Activated T-cell treated with anti-CD3 and anti-CD28 coated beads, Interleukin-2, amount 50 U/mL, for 48 hours (primary cell): Measurements from ENCODE around the gene RELL2.

Experiments used
- DNase-seq, 2 experiments: peaks; one replicate each; pipeline ENCODE4 v3.0.0-alpha.2; 2020

Gene RELL2

GRCh38 chr5:141623186-141623585, 13.6 kb upstream of the RELL2 start:
- DNase-seq, result no peak

DNA sequence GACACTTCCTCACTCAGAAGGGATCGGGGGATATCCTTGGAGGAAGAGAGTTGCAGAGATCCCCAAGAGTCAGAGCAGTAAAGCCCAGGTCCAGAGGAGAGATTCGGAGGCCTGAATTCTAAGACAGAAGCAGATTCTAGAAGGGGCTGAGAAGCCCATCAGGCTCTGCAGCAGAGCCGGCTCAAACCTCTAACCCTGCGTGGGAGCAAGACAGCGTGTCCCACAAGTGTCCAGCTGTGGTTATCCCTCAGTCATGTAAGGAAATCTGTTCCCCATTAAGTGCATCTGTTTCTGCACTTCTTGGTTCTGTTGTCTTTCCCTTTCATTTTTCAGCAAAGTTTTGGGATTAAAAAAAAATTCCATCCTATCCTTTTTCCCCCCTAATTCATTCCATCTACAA, 13.2 kb upstream of the RELL2 start:
- DNase-seq, result no peak

DNA sequence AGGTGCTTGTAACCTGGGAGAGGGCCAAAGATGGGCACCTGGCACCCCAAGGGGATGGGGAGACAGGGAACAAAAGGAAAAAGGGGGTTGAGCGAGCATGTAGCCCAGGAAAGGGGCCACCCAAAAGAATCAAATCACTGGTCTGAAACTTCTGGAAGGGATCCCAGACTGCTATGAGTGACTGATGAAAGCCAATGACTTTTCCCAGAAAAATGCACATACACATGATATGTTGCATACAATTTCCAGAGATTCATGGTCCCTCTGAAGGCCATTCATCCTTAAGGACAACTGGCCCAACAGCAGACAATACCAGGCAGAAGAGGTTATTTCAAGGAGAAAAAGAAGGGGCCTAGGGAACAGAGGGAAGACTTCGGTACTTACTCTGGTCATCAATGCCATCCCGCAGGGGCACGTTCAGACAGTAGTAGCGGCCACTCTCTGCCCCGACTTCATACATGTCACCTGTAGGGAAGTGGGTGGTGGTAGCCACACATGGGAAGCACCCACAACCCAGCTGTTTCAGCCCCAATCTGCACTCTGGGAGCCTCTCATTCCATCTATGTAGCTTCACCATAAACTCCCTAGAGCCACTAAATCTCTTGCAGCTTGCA, 8.5 kb upstream of the RELL2 start:
- no peak for DNase-seq

DNA sequence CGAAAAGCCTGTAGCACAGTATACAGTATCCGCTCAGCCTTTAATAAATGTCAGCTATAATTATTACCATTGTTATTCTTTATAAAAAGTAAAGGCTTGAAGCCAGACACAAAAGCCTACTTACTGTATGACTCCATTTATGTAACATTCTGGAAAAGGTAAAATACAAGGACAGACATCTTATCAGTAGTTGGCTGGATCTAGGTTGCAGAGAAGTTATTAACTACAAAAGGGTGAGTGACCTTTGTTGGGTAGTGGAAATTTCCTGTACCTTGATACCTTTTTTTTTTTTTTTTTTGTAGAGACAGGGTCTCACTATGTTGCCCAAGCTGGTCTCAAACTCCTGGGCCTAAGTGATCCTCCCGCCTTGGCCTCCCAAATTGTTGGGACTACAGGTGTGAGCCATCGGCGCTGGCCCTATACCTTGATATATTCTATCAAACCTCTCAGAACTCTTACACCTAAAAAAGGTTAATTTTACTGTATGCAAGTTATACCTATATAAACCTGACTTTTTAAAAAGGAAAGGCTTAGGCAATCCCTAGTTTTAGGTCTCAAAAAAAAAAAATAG, 6.1 kb upstream of the RELL2 start:
- no peak for DNase-seq

- DNase-seq, result peak in 1 of 2 experiments; percentile 7
These were observed 4.1 kb upstream of the RELL2 start for GRCh38 chr5:141632650-141633049.

DNA sequence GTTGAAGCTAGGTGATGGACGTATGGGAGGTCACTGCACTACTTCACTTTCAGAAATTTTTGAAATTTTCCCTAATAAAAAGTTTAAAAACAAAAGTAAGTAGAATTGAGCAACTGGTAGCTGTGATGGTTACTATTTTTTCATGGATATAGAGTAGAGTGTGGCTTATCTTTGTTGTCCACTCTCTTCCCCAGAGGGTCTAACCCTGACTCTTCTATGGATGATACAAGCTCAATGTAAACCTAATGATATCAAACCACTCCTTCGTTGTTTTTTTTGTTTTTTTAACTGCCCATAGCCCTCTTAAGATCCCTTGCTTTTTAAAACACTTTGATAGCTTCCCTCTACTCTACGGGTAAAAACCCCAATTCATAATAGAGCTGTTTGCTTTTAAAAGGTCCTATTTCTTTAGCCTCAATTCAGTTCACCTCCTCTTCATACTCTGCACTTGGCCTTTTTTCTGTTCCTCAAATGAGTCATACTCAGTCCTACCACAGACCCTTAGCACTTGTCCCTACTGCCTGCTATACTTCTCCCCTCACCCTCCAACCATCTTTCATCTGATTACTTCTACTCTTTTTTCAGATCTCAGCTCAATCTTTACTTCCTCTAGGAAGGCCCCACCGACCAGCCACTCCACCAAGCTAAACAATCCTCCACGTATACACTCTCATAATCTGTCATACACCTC, 2.8 kb upstream of the RELL2 start:
- peak; percentile 14 to 17 for DNase-seq

- peak; percentile 15 for DNase-seq
These were observed 2.1 kb upstream of the RELL2 start for GRCh38 chr5:141634720-141635119.

DNA sequence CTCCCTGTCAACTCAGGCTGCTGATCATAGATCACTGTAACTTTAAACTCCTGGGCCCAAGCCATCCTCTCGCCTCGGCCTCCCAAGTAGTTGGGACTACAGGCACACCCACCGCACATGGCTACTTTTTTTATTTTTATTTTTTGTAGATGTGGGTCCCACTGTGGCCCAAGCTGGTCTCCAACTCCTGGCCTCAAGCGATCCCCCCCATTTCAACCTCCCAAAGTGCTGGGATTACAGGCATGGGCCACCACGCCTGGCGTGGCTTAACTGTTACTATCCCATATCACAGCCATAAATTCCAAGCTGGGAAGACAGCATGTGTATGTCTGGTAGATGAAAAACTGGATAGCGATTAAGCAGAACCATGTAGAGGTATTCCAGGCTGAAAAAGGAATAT, 1.2 kb upstream of the RELL2 start:
- DNase-seq, result peak in 1 of 2 experiments; percentile 1

- DNase-seq, result no peak
These were observed 738 bp upstream of the RELL2 start for GRCh38 chr5:141636106-141636412.

- DNase-seq, result peak; percentile 72 to 77
These were observed 448 bp downstream of the RELL2 start for GRCh38 chr5:141637123-141637766.

GRCh38 chr5:141637767-141638419, 1.1 kb downstream of the RELL2 start:
- peak; percentile 73 to 78 for DNase-seq

DNA sequence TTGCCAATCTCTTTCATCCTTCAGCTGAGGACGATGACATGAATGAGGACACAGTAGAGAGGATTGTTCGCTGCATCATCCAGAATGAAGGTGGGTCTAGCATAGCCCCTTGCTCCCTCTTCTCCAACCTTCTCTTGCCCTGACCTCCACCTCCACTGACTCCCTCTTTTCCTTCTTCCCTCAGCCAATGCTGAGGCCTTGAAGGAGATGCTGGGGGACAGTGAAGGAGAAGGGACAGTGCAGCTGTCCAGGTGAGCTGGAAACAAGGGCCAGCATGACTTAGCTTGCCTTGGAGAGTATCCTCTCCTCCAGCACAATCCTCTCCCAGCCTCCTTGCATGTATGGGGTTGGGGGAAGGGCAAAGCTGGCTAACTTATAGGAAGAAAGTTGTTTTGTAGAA, 2.0 kb downstream of the RELL2 start:
- no peak for DNase-seq

DNA sequence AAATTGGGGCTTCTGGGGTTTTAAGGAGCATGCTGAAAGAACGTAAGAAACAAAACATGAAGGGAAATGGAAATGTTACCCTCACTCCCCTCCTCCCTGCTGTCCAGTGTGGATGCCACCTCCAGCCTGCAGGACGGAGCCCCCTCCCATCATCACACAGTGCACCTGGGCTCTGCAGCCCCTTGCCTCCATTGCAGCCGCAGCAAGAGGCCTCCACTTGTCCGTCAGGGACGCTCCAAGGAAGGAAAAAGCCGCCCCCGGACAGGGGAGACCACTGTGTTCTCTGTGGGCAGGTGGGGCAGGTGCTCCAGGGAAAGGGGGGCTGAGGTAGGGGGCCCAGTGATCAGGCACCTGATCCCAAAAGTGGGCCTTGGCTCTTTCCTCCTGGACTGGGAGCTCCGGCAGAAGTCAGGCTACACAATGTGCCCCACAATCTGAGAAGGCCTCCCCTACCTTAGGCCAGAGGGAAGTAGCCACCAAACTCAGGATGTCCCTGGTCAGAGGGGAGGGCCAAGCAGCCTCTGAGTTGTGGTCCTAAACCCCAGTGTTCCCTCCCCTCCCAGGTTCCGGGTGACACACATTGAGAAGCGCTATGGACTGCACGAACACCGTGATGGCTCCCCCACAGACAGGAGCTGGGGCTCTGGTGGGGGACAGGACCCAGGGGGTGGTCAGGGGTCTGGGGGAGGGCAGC, 2.7 kb downstream of the RELL2 start:
- no peak for DNase-seq

DNA sequence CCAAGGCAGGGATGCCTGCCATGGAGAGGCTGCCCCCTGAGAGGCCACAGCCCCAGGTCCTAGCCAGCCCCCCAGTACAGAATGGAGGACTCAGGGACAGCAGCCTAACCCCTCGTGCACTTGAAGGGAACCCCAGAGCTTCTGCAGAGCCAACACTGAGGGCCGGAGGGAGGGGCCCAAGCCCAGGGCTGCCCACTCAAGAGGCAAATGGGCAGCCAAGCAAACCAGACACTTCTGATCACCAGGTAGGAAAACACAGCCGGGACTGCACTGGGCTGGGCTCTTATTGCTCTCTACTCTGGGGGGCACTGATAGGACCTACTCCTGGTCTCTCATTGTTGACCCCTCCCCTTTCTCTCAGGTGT, 3.2 kb downstream of the RELL2 start:
- no peak for DNase-seq

- no peak for DNase-seq
These were observed 3.9 kb downstream of the RELL2 start for GRCh38 chr5:141640698-141641097.

DNA sequence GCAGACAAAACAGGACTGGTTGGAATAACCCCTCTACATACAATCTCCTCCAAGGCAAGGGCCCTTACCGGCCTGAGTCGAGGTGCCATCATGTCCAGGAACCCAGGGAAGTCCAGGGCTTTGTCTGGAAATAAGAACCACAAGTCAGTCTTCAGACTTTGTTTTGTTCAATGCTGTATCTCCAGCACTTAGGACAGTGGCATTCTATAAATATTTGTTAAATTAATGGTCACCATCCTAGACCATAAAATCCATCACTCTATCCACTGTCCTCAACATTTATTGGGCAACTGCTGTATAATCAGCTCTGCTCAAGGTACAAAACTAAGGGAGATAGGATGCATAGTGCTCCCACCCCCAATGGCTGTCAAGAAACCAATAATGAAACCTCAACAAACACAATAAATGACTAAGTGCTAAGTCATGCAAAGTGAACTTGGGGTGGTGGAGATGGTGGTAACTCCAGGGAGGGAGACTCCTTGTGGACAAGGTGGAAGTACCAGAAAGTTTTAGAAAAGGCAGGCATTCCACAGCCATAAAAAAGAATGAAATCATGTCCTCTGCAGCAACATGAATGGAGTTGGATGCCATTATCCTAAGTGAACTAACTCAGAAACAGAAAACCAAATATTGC, 5.0 kb downstream of the RELL2 start:
- no peak for DNase-seq

DNA sequence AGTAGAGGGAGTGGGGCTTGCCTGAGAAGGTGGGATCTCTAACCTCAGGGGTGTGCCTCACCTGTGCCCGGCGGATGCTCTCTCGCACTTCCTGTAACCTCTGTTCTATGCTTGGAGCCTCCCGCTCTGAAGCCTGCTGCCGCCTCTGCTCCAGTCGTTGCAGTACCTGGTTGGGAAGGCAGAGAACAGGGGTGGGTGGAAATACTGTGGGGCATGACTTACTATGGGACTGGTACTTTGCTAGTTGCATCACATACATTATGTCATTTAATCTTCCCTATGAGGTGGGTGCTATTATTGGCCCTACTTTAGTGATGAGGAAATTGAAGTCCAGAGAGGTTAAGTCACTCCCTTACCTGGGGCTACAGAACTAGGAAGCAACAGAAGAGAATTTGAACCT, 9.2 kb downstream of the RELL2 start:
- no peak for DNase-seq

GRCh38 chr5:141647242-141647641, 10.4 kb downstream of the RELL2 start:
- no peak for DNase-seq

GRCh38 chr5:141647851-141648250, 11.1 kb downstream of the RELL2 start:
- no peak for DNase-seq

DNA sequence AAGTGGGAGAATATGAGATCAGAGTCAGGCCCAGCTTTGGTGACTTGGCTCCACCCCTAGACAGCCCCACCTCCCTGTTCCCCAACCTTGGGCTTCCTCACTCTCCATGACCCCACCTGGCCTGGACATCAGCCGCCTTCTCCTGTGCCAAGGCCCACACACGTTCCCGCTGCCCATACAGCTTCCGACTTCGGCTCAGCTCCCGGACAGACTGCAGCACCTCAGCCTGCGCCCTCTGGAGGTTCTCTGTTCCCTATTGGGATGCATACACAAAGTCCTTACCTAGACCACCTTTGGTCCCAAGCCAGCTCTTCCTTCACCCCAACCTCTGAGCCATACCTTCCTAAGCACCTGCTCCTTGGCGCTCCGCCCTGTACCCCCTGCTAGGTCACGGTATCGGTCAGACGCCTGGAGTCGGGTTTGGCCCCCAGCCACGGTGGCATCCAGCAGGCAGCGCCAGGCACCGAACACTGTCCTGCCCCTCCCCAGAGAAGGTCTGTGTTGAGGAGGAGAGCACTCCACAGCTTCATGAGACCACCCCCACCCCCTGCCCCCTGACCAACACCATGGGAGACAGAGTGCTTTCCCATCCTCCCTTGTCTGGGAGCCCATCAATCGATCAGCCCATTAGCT, 12.4 kb downstream of the RELL2 start:
- no peak for DNase-seq

GRCh38 chr5:141649972-141650371, 13.2 kb downstream of the RELL2 start:
- DNase-seq, result no peak
